ENCODE results near the gene ZDHHC1.

Gene ZDHHC1, protein sequence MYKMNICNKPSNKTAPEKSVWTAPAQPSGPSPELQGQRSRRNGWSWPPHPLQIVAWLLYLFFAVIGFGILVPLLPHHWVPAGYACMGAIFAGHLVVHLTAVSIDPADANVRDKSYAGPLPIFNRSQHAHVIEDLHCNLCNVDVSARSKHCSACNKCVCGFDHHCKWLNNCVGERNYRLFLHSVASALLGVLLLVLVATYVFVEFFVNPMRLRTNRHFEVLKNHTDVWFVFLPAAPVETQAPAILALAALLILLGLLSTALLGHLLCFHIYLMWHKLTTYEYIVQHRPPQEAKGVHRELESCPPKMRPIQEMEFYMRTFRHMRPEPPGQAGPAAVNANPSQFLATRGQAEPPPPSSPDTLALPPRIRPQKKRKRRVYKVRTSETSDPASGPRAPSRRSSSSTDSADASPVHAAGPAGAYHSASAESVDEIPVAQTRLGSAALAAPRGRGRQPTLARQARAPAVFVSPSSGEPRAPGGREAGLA

DNA sequence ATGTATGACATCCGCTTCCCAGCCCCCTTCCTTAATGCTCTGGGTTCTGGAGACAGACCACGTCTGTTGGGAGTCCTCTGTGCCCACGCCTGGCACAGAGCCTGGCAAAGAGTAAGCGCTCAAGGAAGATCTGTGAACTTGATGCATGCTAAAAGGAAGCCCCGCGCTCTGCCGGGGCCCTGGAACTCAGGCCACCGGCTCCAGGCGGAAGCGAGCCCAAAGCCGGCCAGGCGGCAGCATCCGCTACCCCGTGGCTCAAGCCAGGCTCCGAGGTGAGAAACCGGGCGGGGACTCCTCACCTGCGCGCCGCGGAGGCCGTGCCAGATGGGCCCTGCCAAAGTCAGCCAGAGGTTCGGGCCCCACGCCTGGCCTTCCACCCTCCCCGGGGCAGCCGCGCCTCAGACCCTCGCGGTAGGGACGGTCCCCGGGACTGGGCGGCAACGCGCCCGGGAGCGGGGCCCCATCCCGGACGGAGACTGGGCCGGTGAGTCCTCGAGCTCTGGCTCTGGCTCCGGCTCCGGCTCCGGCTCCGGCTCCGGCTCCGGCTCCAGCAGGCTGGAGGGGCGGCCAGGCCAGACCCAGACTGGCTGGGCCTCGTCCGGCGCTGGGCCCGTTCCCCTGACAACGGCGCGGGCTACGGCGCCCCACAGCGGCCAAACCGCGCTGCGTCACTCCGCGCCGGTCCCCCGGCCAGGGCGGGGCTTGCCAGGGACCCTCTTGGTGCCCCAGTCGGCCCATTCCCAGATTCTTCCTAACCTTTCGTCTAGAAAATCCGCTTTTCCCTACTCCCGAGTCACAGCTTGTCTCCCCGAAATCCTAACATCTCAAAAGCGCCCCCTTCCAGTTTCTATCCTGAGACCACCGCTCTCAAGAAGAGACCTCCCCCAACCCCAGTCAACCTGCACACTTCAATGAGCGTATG, at the start of gene ZDHHC1:
Gene ZDHHC1, minus strand, starts transcription at position 606 of the 922 bp plus-strand sequence. CDS start 8,702 bp downstream, outside the sequence.
- DNase-seq (ENCODE audit: low read depth in 2 of 2): no peak

DNA sequence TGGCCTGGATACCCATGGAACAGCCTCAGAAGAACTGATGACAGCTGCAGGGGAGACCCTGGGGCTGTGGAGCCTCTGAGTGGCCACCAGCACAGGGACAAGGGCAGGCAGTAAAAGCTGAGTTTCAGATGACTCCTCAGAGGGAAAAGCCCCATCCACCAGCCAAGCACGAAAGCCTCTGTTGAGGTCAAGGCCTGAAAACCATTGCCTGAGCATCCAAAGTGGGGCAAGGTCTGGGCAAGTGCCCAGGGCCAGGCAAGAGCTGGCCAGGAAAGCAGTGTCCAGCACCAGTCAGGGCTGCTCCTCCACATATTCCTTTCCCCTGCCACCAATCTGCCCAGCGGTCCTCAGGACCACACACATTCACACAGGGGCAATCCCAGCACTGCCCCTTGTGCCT, 48.3 kb upstream of the ZDHHC1 start:
- DNase-seq (ENCODE audit: low read depth in 2 of 2): no peak

DNA sequence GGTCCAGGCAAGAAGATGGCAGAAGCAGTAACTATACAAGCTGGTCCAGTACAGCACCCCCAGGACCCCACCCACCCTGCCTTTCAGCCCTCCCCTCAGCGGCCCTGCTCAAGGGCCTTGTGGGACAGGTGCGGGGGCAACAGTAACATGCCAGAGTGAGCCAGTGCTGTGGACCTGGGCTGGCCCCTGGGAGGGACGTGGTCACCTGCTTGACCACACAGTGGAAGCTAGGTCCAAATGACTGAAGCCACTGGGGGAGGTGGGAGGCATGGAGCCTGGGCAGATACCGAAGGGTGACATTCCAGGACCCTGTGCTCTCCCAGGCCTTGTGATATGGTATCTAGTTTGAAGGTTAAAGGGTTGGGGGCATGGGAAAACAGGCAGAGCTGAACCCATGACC, 47.4 kb upstream of the ZDHHC1 start:
- DNase-seq (ENCODE audit: low read depth in 2 of 2): no peak

DNA sequence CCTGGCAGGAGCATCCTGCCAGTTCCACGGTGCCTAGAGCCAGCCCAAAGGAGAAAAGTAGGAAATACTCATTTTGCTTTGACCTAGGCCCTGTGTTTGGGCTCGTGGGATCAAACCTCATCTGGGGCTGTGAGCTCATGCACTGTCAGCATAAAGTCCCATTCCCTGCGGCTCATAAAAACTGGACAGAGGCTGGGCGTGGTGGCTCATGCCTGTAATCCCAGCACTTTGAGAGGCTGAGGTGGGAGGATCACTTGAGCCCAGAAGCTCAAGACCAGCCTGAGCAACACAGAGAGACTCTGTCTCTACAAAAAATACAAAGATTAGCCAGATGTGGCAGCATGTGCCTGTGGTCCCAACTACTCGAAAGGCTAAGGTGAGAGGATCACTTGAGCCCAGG, 46.8 kb upstream of the ZDHHC1 start:
- DNase-seq (ENCODE audit: low read depth in 2 of 2): no peak

DNA sequence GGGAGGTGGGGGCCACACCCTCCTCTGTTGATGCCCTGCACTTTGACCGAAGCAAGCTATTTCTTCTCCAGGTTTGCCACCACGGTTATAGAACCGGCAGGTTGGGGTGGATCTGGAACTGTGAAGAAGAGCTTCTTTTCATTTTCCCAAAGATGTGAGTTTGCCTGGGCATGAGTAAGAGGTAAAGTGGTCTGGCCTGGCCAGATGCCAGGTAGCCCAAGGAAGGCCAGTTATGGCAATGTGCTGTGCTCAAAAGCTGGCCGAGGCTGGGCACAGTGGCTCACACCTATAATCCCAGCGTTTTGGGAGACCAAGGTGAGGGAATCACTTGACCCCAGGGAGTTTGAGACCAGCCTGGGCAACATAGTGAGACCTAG, 46.0 kb upstream of the ZDHHC1 start:
- no peak for DNase-seq (ENCODE audit: low read depth in 2 of 2)

DNA sequence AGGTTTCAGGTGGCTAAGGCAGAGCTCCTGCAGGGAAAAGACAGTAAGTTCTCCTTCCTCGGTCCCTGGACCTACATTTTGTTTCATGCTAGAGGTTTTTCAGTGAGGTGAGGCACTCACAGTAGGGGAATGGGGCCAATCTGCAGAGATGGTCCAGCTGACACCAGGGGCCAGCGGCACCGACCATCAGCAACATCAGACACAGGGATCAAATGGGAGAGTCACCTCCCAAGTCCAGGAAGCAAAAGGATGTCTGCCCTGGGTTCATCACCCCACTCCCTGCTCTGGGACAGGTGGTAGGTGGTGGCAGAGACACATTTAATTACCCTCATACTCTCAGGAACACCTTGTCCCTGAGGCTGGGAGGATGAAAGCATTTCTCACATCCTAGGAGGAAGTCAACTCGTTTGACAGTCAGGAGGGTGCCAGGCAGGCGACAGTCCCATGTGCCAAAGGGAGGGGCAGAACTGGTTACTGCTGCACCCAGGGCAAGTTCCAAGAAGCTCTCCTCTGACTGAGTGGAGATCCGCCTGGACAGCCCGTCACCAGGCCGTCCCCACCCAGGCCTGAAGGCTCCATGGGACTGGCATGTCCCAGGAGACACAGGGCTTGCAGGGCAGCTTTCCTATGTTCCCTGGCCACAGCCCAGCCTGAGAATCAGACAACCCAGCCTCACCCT, 45.5 kb upstream of the ZDHHC1 start:
- DNase-seq (ENCODE audit: low read depth in 2 of 2): no peak

DNA sequence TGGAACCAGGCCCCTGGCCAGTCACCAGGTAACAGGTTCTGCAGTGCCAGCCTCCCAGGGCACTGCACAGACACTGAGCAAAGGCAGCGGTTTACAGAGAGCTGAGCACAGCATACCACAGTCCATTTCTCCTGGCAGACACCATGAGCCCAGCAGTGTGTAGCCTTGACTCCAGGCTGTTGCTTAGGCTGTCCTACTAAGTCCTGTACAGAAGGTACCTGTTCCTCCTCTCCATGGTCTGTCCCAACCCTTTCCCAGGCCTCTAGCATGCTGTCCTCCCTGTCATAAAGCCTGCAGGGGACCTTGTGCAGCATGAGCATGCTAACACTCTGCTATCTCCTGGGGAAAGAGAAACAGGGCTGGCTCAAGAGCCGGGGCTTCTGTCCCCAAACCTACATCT, 44.7 kb upstream of the ZDHHC1 start:
- no peak for DNase-seq (ENCODE audit: low read depth in 2 of 2)

DNA sequence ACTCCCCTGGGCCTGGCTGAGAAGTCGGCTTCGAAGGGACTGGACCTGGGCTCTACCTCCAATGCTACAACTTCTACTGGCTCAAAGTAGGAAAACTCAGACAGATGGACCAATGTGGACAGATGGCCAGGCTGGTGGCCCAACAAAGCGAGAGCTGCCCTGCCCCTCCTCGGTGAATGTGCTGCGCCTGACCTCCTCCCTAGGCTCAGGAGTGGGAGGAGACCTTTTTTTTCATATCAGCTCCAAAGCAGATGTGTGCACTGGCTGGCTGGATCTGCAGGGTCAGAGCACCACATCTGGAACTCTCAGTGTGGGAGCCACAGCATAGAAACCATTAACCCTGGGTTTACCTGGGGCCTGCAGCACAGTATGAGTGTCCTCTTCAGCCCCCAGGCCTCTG, 43.9 kb upstream of the ZDHHC1 start:
- no peak for DNase-seq (ENCODE audit: low read depth in 2 of 2)

DNA sequence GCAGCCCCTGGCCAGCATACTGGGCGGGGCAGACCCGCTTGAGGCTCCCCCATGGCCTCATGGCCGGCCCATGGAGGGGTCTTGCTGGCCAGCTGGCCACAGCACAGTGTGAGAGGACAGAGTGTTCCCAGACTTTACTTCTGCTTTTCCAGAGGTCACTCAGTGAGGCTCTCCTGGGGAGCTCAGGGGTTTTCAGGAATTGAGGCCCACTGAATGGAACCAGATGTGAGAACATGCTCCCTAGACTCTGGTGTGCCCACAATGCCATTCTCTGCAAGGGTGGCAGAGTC, 43.5 kb upstream of the ZDHHC1 start:
- no peak for DNase-seq (ENCODE audit: low read depth in 2 of 2)

DNA sequence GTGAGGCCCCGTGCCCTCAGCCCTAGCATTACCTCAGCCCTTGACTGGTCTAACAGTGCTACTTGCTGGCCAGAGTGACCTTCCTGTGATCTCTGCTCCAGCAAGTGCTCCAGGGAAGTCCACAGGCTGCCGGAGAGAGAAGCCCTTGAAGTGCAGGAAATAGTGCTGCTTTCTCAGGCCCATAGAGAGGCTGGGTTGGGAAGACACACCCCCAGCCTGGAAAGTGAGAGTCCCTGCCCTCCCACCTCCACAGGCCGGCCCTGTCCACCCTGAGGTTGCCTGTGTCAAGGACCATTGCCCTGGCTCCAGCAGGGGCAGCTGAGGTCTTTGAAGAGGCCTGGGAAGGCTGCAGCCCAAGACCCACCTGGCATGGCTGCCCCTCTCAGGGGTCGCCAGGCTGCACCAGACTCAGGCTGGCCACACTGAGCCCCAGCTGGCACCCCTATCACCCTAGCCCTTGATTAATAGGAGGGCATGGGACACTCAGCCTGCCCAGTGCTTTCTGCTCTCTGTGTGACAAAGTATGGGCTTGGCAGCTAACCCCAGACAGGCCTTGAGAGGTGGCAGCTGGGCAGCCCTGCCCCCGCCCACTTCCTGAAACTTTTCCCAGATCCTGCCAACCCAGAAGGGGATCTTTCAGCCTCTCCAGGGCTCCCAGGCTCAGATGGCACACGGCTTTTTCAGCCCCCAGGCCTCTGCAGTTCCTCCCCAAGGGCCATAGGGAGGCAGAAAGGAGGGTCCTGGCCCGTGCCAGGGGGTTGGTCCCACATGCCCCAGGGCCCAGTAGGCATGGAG, 43.0 kb upstream of the ZDHHC1 start:
- DNase-seq (ENCODE audit: low read depth in 2 of 2): no peak

DNA sequence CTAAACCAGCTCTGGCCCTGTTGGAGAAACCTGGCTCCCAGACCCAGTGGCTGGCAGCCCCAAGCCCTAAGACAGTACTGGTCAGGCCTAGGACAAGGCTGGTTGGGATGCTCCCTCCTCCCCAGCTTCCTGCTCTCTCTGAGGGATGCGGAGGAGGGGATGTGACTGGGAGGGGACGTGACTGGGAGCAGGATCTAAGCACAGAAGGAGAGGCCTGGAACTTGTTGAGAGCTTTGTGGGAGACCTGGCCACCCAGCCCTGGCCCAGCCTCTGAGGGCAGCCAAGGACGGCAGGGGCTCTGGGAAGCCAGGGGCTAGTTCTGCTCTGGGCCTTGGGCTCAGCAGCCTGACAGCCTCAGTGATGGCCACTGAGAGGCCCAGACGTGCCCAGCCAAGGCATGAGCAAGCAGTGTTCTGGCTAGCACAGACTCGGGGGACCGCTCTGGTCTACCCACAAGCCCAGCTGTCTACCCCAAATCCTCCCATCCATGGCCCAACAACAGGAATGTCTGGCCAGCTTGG, 41.9 kb upstream of the ZDHHC1 start:
- no peak for DNase-seq (ENCODE audit: low read depth in 2 of 2)

DNA sequence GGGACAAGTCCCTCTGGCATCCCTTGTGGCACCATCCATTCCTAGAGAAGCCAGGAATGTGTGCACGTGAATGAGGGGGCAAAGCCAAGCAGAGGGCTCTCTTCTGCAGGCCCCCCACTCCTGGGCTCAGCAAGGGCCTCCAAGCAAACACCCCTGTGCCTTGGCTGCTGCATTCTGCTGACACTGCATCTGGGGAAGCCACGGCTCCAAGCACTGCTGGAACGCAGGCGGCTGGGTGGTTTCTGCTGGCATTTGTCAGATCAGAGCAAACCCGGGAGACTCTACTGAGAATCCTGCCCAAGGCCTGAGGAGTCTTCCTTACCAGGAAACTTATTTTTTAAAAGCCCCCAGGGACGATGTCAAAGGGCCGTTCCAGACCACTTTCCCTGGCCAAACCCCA, 41.3 kb upstream of the ZDHHC1 start:
- DNase-seq (ENCODE audit: low read depth in 2 of 2): no peak

DNA sequence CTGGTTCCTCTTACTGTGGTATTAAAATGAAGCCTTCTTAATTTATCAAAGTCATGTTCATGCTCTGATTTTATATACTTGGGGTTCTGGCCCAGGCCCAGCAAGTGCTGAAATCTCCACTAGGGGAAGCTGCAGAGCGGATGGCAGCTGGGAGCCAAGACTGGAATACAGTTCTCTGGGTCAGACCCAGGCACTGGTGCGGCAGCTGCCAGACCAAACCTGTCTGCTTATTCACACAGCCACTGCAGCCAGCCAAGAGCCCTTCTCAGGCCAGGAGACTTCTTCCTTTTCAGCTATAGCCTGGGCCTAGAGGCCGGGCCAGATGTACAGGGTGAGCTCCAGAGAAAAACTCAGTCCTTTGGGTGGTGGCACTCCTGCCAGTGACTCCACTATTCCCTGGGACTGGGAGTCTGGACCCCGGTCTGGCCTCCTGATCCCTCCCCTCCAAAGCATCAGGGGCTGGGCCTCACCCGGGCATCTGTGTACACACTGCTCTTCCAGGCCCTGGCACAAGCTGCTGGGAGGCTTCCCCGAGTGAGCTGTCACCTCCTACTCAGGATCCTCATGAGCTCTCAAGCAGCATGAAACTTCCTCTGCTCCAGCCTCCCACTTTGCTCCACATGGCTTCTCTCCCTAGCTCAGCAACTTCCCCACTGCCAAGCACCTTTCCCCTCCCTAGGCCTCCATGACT, 40.3 kb upstream of the ZDHHC1 start:
- DNase-seq (ENCODE audit: low read depth in 2 of 2): no peak

DNA sequence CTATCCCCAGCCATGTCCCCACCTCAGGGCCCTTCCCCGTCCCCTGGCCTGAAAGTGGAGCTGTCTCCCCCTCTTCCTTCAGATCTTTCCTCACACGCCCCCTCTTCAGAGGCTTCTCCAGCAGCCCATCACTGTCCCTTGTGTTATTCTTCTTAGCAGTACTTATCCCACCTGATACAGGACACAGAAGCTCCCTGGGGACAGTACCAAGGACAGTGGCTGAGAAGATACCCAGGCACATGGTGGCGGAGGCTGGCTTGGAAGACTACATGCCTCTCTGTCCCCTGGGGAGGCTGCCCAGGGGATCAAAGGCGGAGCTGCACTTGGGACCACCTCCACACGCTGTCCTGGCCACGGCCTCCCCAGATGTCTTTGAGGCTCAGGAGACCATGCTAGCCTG, 38.6 kb upstream of the ZDHHC1 start:
- DNase-seq (ENCODE audit: low read depth in 2 of 2): no peak

DNA sequence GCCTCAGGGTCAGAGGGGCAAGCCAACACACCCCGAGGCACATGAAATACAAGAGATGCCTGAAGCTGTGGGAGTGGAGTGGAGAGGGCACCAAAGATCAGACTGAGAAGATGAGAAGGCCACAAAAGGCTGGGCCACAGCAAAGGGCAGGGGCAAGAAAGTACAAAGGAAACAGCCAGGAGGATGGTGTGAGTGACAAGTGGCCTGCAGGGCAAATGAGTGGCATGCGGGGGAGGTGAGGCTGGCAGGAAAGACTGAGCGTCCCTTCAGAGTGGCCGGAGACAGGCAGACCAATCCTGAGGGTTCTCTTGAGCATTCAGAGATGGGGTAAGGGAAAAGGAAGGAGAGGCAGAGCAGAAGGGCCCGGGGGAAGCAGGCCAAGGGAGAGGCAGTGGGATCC, 37.8 kb upstream of the ZDHHC1 start:
- DNase-seq (ENCODE audit: low read depth in 2 of 2): no peak

DNA sequence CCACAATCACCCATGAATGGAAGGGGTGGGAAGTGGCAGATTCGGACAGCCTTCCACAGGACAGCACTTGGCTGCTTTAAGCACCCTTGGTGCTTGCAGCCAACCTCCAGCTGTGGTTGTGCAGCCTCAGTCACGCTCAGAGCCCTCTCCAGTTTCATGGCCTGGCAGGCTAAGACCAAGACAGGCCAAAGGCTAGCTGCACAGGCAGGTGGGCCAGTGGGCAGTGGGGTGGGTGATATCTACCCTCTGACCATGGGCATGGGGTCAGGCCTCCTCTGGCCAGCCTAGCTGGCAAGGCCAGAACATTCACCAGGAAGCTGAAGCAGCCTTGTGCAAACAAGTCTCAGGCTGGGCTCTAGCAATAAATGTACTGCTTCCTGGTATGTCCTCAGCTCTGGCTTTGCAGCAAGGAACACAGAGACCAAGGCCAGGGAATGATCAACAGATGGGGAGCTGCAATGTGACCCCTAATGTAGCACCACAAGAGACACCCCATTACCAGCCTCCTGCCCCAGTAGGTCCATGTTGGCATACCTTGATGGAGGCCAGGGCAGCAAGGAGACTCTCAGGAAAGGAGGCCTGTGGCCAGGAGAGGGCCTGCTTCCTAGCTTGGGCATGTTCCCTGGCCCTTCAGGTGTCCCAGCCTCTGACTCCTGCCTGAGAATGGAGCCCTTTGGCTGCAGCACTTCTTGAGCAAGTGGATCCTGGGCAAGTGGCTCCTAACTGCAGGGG, 35.6 kb upstream of the ZDHHC1 start:
- no peak for DNase-seq (ENCODE audit: low read depth in 2 of 2)

DNA sequence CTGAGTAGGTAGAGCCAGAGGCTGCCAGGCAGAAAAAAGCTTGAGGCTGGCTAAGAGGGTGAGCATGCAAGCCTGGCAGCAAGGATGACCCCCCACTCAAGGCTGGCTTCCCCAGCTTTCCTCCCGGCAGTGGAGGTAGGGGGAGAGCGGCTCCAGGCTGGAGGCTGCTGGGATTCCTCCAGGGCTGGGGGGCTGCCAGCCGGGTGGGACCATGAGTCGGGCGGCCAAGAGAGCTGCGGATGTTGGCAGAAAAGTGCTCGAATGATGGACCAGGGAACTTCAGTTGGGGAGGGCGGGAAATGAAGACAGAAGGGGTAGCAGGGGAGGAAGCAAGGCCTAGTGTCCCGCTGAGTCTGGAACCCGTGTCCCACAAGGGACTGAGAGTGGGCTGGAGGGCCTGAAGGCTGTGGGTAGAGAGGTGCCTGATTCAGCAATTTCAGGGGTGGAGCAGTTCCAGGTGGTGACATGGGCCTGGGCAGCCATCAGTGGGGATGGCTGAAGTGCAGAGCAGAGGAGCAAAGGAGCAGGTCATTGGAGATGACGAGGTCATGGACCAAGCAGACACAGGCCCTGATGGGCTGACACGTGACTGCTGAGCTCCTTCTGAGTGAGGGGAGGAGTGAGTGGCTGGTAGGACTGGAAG, 34.9 kb upstream of the ZDHHC1 start:
- no peak for DNase-seq (ENCODE audit: low read depth in 2 of 2)

DNA sequence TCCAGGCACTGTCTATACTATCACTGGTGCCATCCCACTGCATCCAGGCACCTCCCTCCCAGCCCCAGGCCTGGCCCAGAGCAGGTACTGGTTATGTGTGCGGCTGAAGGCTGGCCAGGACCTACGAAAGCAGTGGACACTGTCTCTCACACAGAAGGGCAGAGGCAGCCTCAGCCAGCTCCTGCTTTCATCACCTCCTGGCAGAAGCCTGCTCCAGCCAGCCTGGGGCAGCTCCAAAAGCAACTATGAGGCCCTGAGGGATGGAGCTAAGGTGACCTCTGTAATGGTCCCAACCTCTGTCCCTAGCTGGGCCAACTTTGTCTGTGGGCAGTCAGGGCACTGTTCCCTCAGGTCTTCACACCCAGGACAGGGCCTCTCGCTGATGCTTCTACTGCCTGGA, 33.5 kb upstream of the ZDHHC1 start:
- no peak for DNase-seq (ENCODE audit: low read depth in 2 of 2)

DNA sequence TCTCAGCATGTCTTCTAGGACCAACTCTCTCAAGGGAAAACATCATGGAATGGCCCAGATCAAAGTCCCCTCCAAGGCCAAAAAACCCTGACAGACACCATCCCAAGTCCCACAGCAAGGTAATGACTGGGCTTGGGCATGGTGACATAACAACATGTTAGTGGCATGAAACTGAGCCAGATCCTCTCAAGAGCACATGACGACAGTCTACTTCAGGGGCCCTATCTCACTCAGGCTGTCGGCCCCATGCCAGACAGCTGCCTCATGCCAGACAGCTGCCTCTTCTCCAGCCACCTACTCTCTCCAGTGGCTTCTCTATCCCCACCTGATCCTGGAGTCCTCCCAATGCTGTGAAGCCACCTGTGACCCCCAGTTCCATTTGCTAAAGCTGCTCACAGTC, 33.1 kb upstream of the ZDHHC1 start:
- DNase-seq (ENCODE audit: low read depth in 2 of 2): no peak

DNA sequence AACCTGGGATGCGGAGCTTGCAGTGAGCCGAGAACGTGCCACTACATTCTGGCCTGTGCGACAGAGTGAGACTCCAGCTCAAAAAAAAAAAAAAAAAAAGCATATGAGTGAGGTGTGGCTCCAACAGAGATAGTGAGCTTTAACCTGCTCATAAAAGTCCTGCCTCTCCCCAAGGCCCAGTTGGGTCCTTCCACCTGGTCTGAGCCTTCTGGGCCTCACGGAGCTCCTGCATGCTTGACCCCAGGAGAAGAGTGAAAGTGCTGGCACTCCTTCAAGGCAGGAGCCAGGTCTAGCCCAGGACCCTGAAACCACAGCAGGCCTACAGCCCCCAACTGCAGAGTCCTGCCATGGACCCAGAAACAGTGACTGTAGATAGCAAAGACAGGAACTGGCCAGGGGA, 32.3 kb upstream of the ZDHHC1 start:
- no peak for DNase-seq (ENCODE audit: low read depth in 2 of 2)

Data from activated CD8-positive, alpha-beta memory T cell treated with anti-CD3 and anti-CD28 coated beads for 4 hours (primary cell).